HPDE6-E6E7 (cell line): Measurements from ENCODE around the gene SBF2.
"Not testable (repeated sequence)": the region's sequence is repeated elsewhere in the genome, so short reads cannot be mapped to it uniquely, and the experiment has no call there.

Experiments used
- DNase-seq: peaks from one replicate; pipeline ENCODE4 v3.0.0; 2011; ENCODE audit warnings: missing footprints; ENCODE audit errors: extremely low spot score

SBF2 gene

DNA sequence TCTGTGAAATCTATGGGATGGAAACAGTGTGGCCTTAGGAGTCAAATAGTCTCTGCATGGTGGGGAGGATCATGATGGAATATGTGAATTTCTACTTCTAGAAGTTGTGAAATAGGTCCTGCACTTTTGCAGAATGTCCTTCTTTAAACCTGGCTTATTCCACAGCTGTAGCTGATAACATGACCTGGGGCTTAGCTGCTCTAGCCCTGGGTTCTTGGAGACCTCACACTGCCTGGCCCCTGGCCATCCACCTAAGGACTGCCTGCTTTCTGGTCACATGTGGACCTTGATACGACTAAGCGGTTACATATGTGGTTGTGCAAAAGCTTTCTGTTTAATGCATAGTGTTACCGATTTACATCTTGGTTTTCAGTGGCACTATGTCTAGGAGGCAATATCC is 541.9 kb downstream of the SBF2 start:
- DNase-seq = no peak

DNA sequence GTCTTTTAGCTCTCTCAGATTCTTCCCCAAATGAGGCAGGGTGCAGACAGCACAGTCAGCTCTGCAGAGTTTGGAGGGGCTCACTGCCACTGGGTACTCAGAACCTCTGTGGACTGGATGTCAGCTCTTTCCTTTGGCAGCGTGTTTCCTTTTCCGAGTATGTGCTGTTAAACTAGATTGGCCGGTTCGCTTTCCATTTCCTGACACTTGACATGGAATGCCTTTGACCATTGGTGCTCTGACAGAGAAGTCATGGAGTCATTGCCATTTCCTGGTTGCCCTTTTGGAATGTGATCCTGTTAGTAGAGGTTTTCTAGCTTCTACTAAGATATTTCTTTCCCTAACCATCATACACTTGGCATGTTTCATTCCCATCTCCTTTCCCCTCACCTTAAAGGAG is 543.5 kb downstream of the SBF2 start:
- DNase-seq = no peak

DNA sequence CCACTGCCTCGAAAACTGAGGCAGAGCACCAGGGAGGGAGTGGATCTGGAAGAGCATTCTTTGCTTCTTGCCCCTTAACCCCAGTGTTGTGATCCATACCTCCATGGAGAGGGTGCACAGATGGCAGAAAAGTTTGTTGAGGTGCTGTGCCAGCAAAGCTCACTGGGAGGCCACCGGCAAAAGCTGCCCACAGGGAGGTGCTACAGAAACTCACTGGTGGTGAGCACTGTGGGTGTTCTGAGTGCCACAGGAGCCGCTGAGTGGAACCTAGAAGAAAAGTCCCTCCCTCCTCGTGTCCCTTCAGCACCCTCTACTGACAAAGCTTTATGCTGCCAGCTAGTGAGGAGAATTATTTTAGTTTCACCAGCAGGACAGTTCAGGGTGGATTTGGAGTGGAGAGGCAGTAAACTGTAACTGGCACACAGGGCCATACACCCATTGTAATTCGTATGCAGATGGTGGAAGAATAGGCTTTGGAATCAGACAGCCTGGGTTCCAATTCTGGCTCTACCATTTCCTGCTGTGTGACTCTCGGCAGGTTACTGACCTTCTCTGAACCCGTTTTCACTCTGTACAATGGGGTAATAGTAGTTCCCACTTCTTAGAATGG is 545.6 kb downstream of the SBF2 start:
- DNase-seq = no peak

DNA sequence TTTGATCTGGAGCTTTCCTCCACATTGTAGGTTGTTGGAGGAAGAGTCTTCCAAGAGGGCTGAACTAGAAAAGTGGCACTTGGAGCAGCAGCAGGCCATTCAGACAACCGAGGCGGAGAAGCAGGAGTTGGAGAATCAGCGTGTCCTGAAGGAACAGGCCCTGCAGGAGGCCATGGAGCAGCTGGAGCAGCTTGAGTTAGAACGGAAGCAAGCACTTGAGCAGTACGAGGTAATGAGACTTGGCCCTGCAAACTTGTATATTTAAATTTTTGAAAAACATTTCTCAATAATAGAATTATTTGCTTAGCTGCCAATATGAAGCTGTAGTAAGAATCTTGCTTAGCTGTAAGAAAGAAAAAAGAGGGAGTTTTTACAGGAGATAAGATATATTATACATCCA is 546.2 kb downstream of the SBF2 start:
- DNase-seq = no peak

DNA sequence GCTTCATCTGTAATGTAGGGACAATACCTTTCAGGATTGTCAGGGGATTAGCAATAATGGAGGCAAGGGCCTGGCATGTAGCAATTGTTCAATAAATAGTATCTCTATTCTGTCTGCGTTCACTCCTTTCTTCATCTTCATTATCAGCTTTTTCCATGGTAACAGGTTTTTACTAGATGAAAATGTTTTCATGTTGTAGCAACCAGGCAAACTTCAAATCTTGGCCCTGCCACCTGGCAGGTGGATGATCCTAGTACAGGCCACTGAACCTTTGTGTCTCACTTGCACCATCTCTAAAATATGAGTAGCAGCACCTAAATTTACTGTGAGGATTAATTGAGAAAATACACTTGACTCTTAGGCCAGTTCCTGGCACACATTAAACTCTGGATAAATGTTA is 546.8 kb downstream of the SBF2 start:
- no peak for DNase-seq

DNA sequence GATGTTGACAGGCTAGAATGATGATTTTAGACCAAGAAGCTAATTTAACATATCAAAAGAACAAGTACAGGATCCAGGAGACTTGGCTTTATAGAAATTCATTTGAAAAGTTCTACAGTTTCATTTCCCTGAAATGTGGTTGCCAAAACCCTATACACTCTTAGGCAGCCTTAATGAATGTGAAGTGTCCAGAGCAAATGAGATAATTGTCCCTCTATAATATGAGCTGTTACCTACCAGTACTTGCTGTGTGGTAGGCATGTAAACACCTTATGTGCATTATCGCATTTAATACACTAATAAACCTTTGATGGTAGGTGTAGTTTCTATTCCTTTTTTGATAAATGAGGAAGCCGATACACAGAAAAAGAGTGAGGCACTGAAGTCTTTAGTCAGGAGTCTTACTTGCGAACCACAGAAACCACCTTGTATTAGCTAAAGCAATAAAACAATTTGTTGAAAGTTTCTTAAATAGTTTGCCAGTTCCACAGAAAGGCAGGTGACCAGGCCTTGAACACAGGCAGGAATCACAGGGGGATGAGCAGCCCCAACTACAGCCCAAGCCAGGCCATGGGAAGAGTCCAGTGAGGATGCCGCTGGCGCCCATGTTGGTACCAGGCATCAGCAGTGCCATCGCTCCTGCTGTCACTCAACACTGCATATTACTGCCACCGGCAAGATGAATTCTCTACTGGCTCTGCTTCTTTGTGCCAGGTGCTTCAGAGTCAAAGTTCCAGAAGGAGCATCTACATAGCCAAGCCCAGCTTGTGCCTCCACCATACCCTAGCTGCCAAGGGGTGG is 548.4 kb downstream of the SBF2 start:
- DNase-seq = no peak

DNA sequence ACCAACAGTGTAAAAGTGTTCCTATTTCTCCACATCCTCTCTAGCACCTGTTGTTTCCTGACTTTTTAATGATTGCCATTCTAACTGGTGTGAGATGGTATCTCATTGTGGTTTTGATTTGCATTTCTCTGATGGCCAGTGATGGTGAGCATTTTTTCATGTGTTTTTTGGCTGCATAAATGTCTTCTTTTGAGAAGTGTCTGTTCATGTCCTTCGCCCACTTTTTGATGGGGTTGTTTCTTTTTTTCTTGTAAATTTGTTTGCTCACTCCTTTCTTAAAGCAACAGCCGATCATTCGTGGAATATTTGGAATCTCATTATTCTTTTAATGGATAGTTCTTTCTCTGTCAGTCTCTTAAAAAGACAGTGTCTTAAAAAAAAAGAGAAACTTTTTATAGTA is 550.5 kb downstream of the SBF2 start:
- DNase-seq = not testable (repeated sequence)

DNA sequence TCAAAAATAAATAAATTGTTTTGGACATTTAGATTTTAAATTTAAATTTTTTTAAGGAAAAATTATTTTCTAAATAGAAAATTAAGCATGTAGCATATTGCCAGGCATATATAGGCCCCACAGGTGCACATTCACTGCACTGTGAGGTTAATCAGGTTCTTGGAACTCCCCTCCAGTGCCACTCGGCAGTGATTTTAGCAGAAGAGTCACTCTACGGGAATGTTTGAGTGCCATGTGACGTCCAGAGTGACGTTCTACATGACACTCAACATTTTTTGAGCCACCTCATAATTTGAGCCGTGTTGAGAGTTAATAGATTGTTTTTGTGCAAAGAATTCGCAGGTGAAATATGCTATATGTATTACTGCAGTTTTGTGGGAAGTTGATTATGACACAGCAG is 552.8 kb downstream of the SBF2 start:
- DNase-seq = no peak

DNA sequence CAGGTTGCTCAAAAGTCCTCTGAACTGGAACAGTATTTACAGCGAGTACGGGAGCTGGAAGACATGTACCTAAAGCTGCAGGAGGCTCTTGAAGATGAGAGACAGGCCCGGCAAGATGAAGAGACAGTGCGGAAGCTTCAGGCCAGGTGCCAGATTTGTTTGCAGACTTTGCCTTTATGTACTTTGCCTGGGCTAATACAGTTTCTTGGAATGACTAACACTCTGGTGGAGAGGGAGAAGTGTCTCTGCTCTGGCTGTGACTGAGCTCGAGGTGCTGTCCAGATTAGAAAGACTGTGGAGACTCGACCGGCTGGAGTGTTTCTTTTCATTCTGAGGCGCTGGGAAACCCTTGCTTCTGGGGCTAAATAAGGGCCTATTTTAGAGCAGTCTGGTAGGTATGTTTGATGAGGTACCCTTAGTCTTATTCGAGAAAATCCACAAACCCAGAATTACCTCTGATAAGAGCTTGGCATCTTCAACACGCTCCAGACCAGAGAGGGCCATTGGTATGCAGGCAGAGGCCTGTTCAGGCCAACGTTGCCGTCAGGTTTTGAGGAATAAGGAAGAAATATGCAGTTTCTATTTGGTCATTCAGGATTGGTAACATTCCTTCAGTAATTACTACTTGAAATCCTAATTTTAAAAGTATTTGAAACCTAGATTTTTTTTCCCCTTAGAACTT is 553.7 kb downstream of the SBF2 start:
- DNase-seq = no peak

DNA sequence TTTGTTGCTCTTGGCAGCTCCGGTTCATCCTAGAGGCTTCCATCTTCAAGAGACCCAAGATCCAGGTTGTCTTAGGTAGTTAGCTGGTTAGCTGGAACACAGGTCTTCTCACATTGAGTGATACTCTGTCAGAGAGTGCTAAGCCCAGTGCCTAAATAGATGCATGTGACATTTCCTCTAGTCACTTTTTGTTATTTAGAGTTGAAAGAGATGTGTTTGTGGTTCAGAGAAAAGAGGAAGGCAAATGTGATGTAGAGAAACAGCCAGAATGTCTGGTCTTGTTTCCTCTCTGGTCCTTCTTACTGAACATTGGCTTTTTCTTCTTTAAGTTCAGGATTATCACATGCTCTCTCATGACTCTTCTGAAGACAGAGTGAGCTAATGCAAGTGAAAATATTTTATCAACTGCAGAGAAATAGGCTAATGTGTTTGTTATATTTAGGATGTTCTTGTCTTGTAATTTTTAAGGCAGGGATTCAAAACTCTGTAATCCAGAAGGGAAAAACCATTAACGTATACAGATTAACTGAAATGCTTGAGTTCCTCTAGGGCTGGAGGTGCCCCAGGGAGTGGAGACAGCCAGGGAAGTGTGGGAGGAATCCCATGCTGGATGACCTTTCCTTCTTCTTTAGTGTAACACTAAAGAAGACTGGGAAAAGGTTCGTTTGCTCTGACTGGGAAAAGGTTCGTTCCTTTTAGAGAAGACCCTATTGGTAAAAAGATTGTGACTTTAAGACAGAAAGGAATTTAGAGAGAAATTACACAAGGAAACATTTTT is 554.7 kb downstream of the SBF2 start:
- DNase-seq = no peak

DNA sequence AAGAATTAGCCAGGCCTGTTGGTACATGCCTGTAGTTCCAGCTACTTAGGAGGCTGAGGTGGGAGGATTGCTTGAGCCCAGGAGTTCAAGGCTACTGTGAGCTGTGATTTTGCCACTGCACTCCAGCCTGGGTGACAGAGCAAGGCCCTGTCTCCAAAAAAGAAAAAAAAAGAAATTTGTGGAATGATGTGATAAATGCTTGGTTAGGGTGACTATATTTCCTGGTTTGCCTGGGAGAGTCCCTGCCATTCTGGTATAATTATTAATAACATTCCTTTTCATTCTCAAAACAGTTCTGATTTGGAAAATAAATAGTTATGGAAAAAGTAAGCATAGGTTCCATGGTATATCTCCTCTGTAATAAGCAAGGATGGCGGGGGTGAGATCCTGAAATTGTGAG is 555.3 kb downstream of the SBF2 start:
- DNase-seq = no peak

DNA sequence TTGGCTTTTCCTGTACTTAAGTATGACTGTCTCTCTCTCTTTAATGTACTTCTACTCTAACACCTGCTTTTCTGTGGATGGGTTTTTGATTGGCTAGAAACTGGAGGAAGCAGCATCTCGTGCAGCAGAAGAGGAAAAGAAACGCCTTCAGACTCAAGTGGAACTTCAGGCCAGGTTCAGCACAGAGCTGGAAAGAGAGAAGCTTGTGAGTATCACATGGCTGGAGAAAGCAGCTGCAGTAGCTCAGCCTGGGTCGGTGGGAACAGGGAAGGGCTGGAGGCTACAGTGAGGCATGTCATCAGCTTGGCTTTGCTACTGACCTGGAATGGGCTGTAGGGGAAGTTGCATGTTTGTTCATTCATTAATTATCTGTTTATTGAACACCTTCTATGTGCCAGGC is 555.9 kb downstream of the SBF2 start:
- no peak for DNase-seq

DNA sequence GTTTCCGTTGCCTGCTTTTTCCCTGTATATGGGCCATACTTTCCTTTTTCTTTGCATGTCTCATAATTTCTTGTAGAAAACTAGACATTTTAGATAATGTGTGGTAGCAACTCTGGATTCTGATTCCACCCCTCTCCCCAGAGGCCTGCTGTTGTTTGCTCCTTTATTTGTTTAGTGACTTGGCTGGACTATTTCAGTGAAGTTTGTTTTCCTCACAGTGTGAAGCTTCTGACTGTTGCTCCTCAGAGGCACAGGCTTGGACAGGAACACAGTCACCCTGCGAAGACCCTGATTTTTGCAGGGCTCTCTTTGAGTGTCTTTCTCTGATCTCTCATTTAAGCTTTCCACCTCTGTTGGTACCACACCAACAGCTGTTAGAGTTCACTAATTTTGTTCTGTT is 557.7 kb downstream of the SBF2 start:
- DNase-seq = no peak

DNA sequence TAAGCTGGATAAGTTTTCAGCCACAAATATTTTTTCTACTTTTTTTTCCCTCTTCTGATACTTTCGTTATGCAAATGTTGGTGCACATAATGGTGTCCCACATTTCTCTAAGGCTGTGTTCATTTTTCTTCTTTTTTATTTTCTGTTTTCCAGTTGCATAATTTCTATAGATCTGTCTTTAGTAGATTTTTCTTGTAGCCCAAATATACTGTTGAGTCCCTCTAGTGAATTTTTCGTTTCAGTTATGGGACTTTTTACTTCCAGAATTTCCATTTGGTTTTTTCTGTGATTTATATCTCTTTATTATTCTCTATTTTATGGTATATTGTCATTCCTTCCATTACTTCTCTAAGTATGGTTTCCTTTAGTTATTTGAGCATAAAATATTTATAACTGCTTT is 558.1 kb downstream of the SBF2 start:
- DNase-seq = no peak

DNA sequence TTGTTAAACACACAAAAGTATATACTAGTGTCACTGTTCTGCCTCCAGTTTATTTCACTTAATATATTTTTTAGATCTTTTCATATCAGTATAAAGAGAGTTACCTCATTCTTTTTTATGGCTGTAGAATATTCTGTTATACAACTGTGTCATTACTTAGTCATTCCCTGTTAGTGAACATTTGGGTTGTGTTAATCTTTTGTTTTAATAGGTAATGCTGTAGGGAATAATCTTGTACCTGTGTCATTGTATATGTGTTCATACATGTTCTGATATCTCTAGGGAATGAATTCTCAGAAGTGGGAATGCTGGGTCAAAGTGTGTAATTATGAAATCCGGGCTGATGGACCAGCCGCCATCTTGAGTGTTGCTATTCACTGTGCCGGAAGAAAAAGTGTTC is 558.8 kb downstream of the SBF2 start:
- DNase-seq = no peak

DNA sequence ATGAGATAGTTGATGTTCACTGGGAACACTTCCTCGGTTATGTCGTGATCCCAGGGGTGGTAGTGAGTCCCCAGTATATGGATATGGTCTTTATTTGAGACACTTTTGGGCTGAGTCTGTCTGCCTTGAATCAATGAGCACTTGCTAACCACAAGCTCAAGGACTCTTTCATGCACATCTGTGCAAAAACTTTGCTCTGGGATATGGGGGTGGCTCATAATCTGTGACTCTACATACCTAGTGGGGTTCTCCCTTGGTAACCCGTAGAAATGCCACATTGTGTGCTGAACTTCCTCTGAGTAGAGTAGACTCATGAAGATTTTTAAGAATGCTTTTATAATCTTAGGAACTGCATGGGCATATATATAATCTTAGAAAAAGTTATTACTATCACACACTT is 560.8 kb downstream of the SBF2 start:
- no peak for DNase-seq

DNA sequence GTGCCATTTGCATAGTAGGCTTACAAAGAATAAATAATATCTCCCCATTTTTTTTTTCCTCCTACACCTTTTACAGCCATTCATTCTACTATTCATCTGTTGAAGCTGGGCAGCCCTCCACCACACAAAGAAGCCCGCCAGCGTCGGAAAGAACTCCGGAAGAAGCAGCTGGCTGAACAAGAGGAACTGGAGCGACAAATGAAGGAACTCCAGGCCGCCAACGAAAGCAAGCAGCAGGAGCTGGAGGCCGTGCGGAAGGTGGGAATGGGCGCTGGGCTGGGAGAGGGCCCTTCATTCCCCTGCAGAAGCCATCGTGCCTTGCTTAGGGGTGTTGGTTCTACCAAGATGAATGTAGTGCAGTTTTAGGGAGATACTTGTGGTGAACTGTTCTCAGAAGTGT is 561.6 kb downstream of the SBF2 start:
- DNase-seq = no peak

DNA sequence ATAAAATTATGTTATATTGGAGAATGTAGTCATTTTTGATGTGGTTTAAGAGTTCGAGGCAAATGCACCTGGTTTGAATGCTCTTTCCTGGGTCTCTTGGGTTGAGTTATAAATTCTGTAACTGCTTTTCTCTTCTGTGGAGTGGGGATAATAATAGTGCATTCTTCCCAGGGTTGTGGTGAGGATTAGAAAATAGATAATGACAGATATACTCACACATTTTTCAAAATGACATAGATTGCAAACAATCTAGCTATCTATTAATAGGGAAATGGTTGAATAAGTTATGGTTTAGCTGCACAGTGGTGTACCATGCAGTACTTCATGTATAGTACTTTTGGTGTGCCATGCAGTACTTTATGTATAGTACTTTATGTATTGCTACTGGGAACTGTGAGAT is 562.8 kb downstream of the SBF2 start:
- no peak for DNase-seq
